Measurements from ENCODE around the gene AREL1.

Gene AREL1

GRCh38 chr14:74627076-74627475 lies 85.8 kb downstream of the AREL1 start:
- Histone ChIP-seq H2AFZ (ENCODE audit: insufficient read depth, low read length, poor library complexity) (no peak overlapping the region), H3K36me3 (ENCODE audit: control insufficient read depth in 1 of 2, insufficient read depth in 2 of 2, low read length in 2 of 2) (no peaks in the 10 kb centered on the region), H2BK12ac (ENCODE audit: low read length) (no peak overlapping the region), H2BK120ac (ENCODE audit: insufficient read depth, low read length, poor library complexity) (no peak overlapping the region), H3K14ac (ENCODE audit: low read length) (no peak overlapping the region), H3K4me1 (ENCODE audit: control insufficient read depth in 1 of 2, insufficient read depth in 2 of 2, low read length in 2 of 2) (peaks cover 13 to 15% of the 10 kb centered on the region in 2 experiments), H3K9me3 (ENCODE audit: insufficient read depth, low read depth, low read length) (peaks cover 2% of the 10 kb centered on the region), H3K18ac (ENCODE audit: low read length) (no peak overlapping the region), H3K23ac (ENCODE audit: low read length) (no peak overlapping the region), H4K91ac (ENCODE audit: low read depth, low read length) (no peak overlapping the region), H3K79me1 (ENCODE audit: low read length) (peaks cover 4% of the 10 kb centered on the region), H3K9ac (ENCODE audit: low read length) (no peak overlapping the region), H4K8ac (ENCODE audit: low read depth, low read length) (no peak overlapping the region), H3K4me3 (ENCODE audit: low read depth, low read length) (no peak overlapping the region), H3K27ac (ENCODE audit: low read depth, low read length) (no peak overlapping the region), H4K12ac (ENCODE audit: low read depth, low read length) (no peak overlapping the region), H2BK5ac (ENCODE audit: low read depth, low read length, poor library complexity) (no peak overlapping the region), H2AK5ac (ENCODE audit: low read length) (no peak overlapping the region), H3K27me3 (ENCODE audit: insufficient read depth, low read length) (no peaks in the 10 kb centered on the region), H3K79me2 (ENCODE audit: control insufficient read depth, insufficient read depth, low read length, poor library complexity) (no peaks in the 10 kb centered on the region), H3K4ac (ENCODE audit: low read depth, low read length) (no peak overlapping the region), H3K4me2 (ENCODE audit: low read length) (no peak overlapping the region)
- no CpG with 5 or more reads among the region's 8 CpGs for WGBS (ENCODE audit: extremely low coverage, insufficient coverage, insufficient read length)
- no peak for DNase-seq

GRCh38 chr14:74622257-74622656 lies 90.6 kb downstream of the AREL1 start:
- Histone ChIP-seq H2BK5ac (ENCODE audit: low read depth, low read length, poor library complexity) (no peak overlapping the region), H3K36me3 (ENCODE audit: control insufficient read depth in 1 of 2, insufficient read depth in 2 of 2, low read length in 2 of 2) (no peaks in the 10 kb centered on the region), H3K27ac (ENCODE audit: low read depth, low read length) (no peak overlapping the region), H3K4me3 (ENCODE audit: low read depth, low read length) (no peak overlapping the region), H2AFZ (ENCODE audit: insufficient read depth, low read length, poor library complexity) (no peak overlapping the region), H3K14ac (ENCODE audit: low read length) (no peak overlapping the region), H4K12ac (ENCODE audit: low read depth, low read length) (no peak overlapping the region), H4K91ac (ENCODE audit: low read depth, low read length) (no peak overlapping the region), H3K9me3 (ENCODE audit: insufficient read depth, low read depth, low read length) (no peaks in the 10 kb centered on the region), H3K9ac (ENCODE audit: low read length) (no peak overlapping the region), H3K4me2 (ENCODE audit: low read length) (no peak overlapping the region), H3K79me1 (ENCODE audit: low read length) (peaks cover 33% of the 10 kb centered on the region), H4K8ac (ENCODE audit: low read depth, low read length) (no peak overlapping the region), H3K18ac (ENCODE audit: low read length) (no peak overlapping the region), H2BK120ac (ENCODE audit: insufficient read depth, low read length, poor library complexity) (no peak overlapping the region), H3K27me3 (ENCODE audit: insufficient read depth, low read length) (no peaks in the 10 kb centered on the region), H3K4ac (ENCODE audit: low read depth, low read length) (no peak overlapping the region), H3K79me2 (ENCODE audit: control insufficient read depth, insufficient read depth, low read length, poor library complexity) (no peaks in the 10 kb centered on the region), H3K4me1 (ENCODE audit: control insufficient read depth in 1 of 2, insufficient read depth in 2 of 2, low read length in 2 of 2) (peaks cover 28 to 36% of the 10 kb centered on the region in 2 experiments), H2BK12ac (ENCODE audit: low read length) (peak overlapping the region; percentile 24), H2AK5ac (ENCODE audit: low read length) (no peak overlapping the region), H3K23ac (ENCODE audit: low read length) (no peak overlapping the region)
- no peak for DNase-seq
- WGBS (ENCODE audit: extremely low coverage, insufficient coverage, insufficient read length): no CpG with 5 or more reads among the region's 5 CpGs

GRCh38 chr14:74621556-74621955 lies 91.3 kb downstream of the AREL1 start:
- Histone ChIP-seq H3K36me3 (ENCODE audit: control insufficient read depth in 1 of 2, insufficient read depth in 2 of 2, low read length in 2 of 2) (no peaks in the 10 kb centered on the region), H3K79me2 (ENCODE audit: control insufficient read depth, insufficient read depth, low read length, poor library complexity) (no peaks in the 10 kb centered on the region), H3K14ac (ENCODE audit: low read length) (peak overlapping the region; percentile 22), H2BK5ac (ENCODE audit: low read depth, low read length, poor library complexity) (no peak overlapping the region), H4K12ac (ENCODE audit: low read depth, low read length) (no peak overlapping the region), H3K79me1 (ENCODE audit: low read length) (peaks cover 36% of the 10 kb centered on the region), H4K91ac (ENCODE audit: low read depth, low read length) (peak overlapping the region; percentile 15), H2BK120ac (ENCODE audit: insufficient read depth, low read length, poor library complexity) (peak overlapping the region; percentile 28), H3K27me3 (ENCODE audit: insufficient read depth, low read length) (no peaks in the 10 kb centered on the region), H3K23ac (ENCODE audit: low read length) (no peak overlapping the region), H2BK12ac (ENCODE audit: low read length) (peak overlapping the region; percentile 35), H3K4ac (ENCODE audit: low read depth, low read length) (no peak overlapping the region), H3K4me2 (ENCODE audit: low read length) (no peak overlapping the region), H3K4me1 (ENCODE audit: control insufficient read depth in 1 of 2, insufficient read depth in 2 of 2, low read length in 2 of 2) (peaks cover 31 to 40% of the 10 kb centered on the region in 2 experiments), H3K9me3 (ENCODE audit: insufficient read depth, low read depth, low read length) (no peaks in the 10 kb centered on the region), H3K4me3 (ENCODE audit: low read depth, low read length) (no peak overlapping the region), H4K8ac (ENCODE audit: low read depth, low read length) (no peak overlapping the region), H2AFZ (ENCODE audit: insufficient read depth, low read length, poor library complexity) (no peak overlapping the region), H3K18ac (ENCODE audit: low read length) (no peak overlapping the region), H2AK5ac (ENCODE audit: low read length) (no peak overlapping the region), H3K27ac (ENCODE audit: low read depth, low read length) (peak overlapping the region; percentile 81), H3K9ac (ENCODE audit: low read length) (no peak overlapping the region)
- DNase-seq: no peak
- no CpG with 5 or more reads among the region's 6 CpGs for WGBS (ENCODE audit: extremely low coverage, insufficient coverage, insufficient read length)

- no peak overlapping the region for H4K12ac ChIP-seq (ENCODE audit: low read depth, low read length)
- H3K27me3 ChIP-seq (ENCODE audit: insufficient read depth, low read length): no peaks in the 10 kb centered on the region
- no peaks in the 10 kb centered on the region for H3K9me3 ChIP-seq (ENCODE audit: insufficient read depth, low read depth, low read length)
- peak overlapping the region; percentile 81 for H3K27ac ChIP-seq (ENCODE audit: low read depth, low read length)
- peaks cover 34 to 43% of the 10 kb centered on the region in 2 experiments for H3K4me1 ChIP-seq (ENCODE audit: control insufficient read depth in 1 of 2, insufficient read depth in 2 of 2, low read length in 2 of 2)
- no peak overlapping the region for H3K4ac ChIP-seq (ENCODE audit: low read depth, low read length)
- peak overlapping the region; percentile 28 for H2BK120ac ChIP-seq (ENCODE audit: insufficient read depth, low read length, poor library complexity)
- DNase-seq: no peak
- no peaks in the 10 kb centered on the region for H3K79me2 ChIP-seq (ENCODE audit: control insufficient read depth, insufficient read depth, low read length, poor library complexity)
- H2BK5ac ChIP-seq (ENCODE audit: low read depth, low read length, poor library complexity): peak overlapping the region; percentile 3
- H3K18ac ChIP-seq (ENCODE audit: low read length): no peak overlapping the region
- H3K4me3 ChIP-seq (ENCODE audit: low read depth, low read length): no peak overlapping the region
- WGBS (ENCODE audit: extremely low coverage, insufficient coverage, insufficient read length): no CpG with 5 or more reads among the region's 3 CpGs
- peak overlapping the region; percentile 22 for H3K23ac ChIP-seq (ENCODE audit: low read length)
- H3K9ac ChIP-seq (ENCODE audit: low read length): no peak overlapping the region
- no peaks in the 10 kb centered on the region for H3K36me3 ChIP-seq (ENCODE audit: control insufficient read depth in 1 of 2, insufficient read depth in 2 of 2, low read length in 2 of 2)
- H3K4me2 ChIP-seq (ENCODE audit: low read length): no peak overlapping the region
- no peak overlapping the region for H3K14ac ChIP-seq (ENCODE audit: low read length)
- H3K79me1 ChIP-seq (ENCODE audit: low read length): peaks cover 36% of the 10 kb centered on the region
- peak overlapping the region; percentile 15 for H4K91ac ChIP-seq (ENCODE audit: low read depth, low read length)
- H2AFZ ChIP-seq (ENCODE audit: insufficient read depth, low read length, poor library complexity): no peak overlapping the region
- H4K8ac ChIP-seq (ENCODE audit: low read depth, low read length): no peak overlapping the region
- peak overlapping the region; percentile 37 for H2BK12ac ChIP-seq (ENCODE audit: low read length)
- H2AK5ac ChIP-seq (ENCODE audit: low read length): no peak overlapping the region
These were observed 92.0 kb downstream of the AREL1 start for GRCh38 chr14:74620923-74621322.

All from trophoblast cell (in vitro differentiated cells and primary cell).